Measurements from ENCODE around the gene PSPH. TPM values are rescaled to one million over a fixed set of nuclear protein-coding genes. Genes with fewer than 3 reads are reported as not detected.
"Not testable (repeated sequence)": the region's sequence is repeated elsewhere in the genome, so short reads cannot be mapped to it uniquely, and the experiment has no call there.

Gene PSPH
- 10 to 100 TPM in 2 of 3 donors, 1 to 10 TPM in 1; 8.0 to 12.0 (median 11.4) TPM for total RNA-seq
- long read RNA-seq, donor 1, partial matches to known transcripts = 1 of 9 reads
- long read RNA-seq, donor 1, other reads (novel, unspliced or antisense) = 3 of 9 reads
- long read RNA-seq, donor 2, partial matches to known transcripts = 2 of 8 reads
- long read RNA-seq, donor 2, other reads (novel, unspliced or antisense) = 5 of 8 reads

DNA sequence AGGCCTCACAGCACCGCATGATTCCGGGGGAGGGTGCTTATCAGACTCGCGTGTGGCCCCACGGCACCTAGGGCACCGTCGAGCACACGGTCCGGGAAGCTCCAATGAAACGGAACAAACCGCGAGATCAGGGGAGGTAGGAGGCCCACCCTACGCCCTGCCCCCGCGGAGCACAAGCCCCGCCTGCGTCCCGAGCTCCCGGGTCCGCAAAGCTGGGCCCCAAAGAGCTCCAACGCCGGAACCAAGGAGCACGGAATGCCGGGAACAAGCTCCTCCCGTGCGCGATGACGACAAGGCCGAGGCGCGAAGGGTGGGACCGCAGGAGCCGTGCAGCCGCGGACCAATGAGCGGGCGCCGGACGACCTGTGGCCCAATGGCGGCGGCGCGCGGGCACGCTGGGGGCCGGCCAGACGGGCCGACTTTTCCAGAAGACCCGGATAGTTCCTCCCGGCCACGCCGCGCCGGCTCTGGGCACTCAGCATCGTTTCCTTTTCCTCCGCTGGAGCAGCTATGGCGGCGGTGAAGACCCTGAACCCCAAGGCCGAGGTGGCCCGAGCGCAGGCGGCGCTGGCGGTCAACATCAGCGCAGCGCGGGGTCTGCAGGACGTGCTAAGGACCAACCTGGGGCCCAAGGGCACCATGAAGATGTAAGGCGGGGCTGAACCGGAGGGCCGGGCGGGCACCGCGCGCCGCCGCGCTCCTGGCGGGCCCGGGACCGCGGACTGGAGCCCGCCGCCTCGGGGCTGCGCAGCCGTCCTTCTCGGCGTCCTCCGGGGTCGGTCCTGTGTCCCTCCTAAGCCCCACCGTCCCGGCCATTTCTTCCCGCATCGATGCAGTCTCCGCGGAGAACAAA is at the start of gene PSPH, which contains the start of gene CCT6A:
Gene PSPH (minus strand): TSS at position 106 of the 853 bp plus-strand sequence. CDS start 30,232 bp downstream, outside the sequence.
Gene CCT6A (plus strand): TSS at position 427 of the 853 bp plus-strand sequence. CDS start 84 bp downstream, at position 511.
- intact Hi-C loops (cut with DNase I, micrococcal nuclease) = no loop called here
- H3K4me1 ChIP-seq (ENCODE audit: low read depth) = peaks cover 34% of the 10 kb centered on the region
- H3K36me3 ChIP-seq (ENCODE audit: low read depth) = peaks cover 4% of the 10 kb centered on the region
- peak; percentile 98 for DNase-seq
- TF ChIP-seq, protein P1, sequence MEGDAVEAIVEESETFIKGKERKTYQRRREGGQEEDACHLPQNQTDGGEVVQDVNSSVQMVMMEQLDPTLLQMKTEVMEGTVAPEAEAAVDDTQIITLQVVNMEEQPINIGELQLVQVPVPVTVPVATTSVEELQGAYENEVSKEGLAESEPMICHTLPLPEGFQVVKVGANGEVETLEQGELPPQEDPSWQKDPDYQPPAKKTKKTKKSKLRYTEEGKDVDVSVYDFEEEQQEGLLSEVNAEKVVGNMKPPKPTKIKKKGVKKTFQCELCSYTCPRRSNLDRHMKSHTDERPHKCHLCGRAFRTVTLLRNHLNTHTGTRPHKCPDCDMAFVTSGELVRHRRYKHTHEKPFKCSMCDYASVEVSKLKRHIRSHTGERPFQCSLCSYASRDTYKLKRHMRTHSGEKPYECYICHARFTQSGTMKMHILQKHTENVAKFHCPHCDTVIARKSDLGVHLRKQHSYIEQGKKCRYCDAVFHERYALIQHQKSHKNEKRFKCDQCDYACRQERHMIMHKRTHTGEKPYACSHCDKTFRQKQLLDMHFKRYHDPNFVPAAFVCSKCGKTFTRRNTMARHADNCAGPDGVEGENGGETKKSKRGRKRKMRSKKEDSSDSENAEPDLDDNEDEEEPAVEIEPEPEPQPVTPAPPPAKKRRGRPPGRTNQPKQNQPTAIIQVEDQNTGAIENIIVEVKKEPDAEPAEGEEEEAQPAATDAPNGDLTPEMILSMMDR (IDR thresholded peaks at IDR 0.05) = no peak
- H3K9me3 ChIP-seq = no peaks in the 10 kb centered on the region
- ATAC-seq = peak; percentile 98
- peak within 1 kb of the TSS; percentile 94 for H3K4me3 ChIP-seq

DNA sequence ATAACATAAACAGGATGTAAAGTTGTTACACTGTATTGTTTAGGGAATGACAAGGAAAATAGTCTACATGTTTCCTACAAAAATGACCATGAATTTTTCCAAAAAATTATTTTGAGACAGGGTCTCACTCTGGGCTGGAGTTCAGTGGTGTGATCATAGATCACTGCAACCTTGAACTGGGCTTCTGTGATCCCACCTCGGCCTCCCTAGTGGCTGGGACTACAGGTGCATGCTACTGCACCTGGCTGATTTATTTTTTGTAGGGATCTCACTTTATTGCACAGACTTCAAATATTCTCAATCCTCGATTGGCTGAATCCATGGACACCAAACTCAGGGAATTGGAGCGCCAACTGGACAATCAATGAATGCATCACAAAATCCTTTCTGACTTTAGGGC is 48.4 kb upstream of the PSPH start:
- Histone ChIP-seq H3K4me3 (no peak overlapping the region), H3K9me3 (no peaks in the 10 kb centered on the region), H3K36me3 (ENCODE audit: low read depth) (peaks cover 23% of the 10 kb centered on the region), H3K4me1 (ENCODE audit: low read depth) (peaks cover 2% of the 10 kb centered on the region)
- TF ChIP-seq, protein P1 (IDR thresholded peaks at IDR 0.05) = no peak
- no peak for ATAC-seq
- intact Hi-C loops (cut with DNase I, micrococcal nuclease) = no loop called here
- no peak for DNase-seq

DNA sequence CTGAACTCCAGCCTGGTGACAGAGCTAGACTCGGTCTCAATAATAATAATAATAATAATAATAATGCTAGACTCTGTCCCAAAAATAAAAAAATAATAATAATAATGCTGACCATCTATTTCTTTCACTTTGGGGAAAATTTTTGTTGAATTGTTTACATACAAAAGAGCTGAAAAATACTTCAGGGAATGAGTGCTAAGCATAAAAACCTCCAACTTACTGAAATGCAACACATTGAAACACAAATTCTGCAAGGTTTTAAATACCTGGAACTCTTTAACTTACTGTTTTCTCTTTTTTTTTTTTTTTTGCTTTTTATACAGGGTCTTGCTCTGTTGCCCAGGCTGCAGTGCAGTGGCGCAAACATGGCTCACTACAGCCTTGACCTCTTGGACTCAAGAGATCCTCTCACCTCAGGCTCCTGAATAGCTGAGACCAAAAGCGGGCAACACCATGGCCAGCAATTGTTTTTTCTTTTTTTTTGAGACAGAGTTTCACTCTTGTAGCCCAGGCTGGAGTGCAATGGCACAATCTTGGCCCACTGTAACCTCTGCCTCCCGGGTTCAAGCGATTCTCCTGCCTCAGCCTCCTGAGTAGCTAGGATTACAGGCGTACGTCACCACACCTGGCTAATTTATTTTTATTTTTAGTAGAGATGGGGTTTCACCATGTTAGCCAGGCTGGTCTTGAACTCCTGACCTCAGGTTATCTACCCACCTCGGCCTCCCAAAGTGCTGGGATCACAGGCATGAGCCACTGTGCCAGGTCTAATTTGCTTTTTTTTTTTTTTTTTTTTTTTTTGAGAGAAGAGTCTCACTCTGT is 47.2 kb upstream of the PSPH start:
- intact Hi-C loops (cut with DNase I, micrococcal nuclease); H3K4me3 ChIP-seq; H3K4me1 ChIP-seq (ENCODE audit: low read depth); ATAC-seq; DNase-seq; H3K9me3 ChIP-seq: not testable (repeated sequence)
- H3K36me3 ChIP-seq (ENCODE audit: low read depth) = peaks cover 17% of the 10 kb centered on the region

DNA sequence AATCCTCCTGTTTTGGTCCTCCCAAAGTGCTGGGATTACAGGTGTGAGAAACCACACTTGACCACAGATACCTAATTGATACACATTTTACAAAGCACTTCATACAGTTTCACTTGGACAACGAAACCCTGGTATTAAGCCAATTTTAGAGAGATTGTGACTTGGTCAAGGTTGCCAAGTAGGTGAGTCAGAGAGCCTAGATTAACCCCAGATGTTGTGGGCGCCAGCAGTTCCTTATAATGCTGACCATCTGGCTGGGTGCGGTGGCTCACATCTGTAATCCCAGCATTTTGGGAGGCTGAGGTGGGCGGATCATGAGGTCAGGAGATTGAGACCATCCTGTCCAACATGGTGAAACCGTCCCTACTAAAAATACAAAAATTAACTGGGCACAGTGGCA is 46.5 kb upstream of the PSPH start:
- ATAC-seq (peak; percentile 42), DNase-seq (no peak)
- intact Hi-C loops (cut with DNase I, micrococcal nuclease) = no loop called here
- TF ChIP-seq, protein P1 (IDR thresholded peaks at IDR 0.05) = no peak
- Histone ChIP-seq H3K36me3 (ENCODE audit: low read depth) (peaks cover 14% of the 10 kb centered on the region), H3K4me1 (ENCODE audit: low read depth) (no peaks in the 10 kb centered on the region), H3K9me3 (no peaks in the 10 kb centered on the region), H3K4me3 (no peak overlapping the region)

DNA sequence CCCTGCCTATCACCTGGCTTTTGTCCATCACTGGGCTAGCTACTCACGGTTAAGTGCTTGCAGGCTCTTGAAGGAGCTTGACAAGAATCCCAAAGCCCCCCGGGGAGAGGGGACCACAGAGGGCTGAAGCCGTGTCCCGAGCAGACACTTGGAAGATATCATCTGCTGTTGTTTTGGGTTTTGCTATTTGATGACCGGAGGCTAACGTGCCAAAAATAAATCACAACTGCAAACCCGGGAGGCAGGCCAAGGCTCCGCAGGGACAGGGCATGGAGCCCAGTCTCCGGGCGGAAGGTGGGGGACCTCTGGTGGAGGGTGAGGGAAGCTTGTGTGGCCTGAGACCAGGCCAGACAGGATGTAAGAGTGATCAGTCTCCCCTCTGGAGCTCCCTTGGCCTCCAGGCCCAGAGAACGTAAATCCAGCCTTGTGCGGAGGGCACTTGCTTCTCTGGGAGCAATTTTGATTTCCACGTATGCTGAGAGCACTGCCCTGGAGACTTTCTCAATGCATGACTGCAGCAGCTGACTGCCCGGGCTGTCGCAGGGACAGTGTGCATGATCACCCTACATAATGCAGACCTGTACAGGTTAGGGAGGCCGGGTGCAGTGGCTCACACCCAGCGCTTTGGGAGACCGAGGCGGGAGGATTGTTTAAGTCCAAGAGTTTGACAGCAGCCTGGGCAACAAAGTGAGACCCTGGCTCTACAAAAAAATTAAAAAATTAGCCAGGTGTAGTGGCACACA is 41.7 kb upstream of the PSPH start, which contains the start of gene PHKG1:
Gene PHKG1 (minus strand): TSS at position 164 of the 743 bp plus-strand sequence. CDS start 4,011 bp downstream, outside the sequence.
- Histone ChIP-seq H3K4me3 (no peak within 1 kb of the TSS), H3K9me3 (no peaks in the 10 kb centered on the region), H3K4me1 (ENCODE audit: low read depth) (no peaks in the 10 kb centered on the region), H3K36me3 (ENCODE audit: low read depth) (no peaks in the 10 kb centered on the region)
- peak; percentile 47 to 75 (median 62) for DNase-seq
- TF ChIP-seq, protein P1 (IDR thresholded peaks at IDR 0.05) = peak; percentile 8
- ATAC-seq = peak; percentile 86
- intact Hi-C loops (cut with DNase I, micrococcal nuclease) = no loop called here

DNA sequence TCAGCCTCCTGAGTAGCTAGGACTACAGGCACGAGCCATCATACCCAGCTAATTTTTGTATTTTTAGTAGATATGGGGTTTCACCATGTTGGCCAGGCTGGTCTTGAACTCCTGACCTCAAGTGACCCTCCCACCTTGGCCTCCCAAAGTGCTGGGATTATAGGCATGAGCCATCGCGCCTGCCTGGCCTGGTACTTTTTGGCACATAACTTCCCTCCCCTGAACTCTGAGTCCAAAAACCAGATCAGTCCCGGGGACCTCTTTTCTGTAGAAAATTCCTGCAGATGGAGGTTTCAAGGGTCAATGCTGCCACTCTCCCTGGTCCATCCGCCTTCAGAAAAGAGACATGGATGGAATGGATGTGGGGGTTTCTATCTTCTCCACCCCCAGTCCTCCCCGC is 41.1 kb upstream of the PSPH start:
- DNase-seq; H3K4me1 ChIP-seq (ENCODE audit: low read depth); H3K36me3 ChIP-seq (ENCODE audit: low read depth); H3K9me3 ChIP-seq; H3K4me3 ChIP-seq; intact Hi-C loops (cut with DNase I, micrococcal nuclease); ATAC-seq: not testable (repeated sequence)

Measured in mucosa of descending colon (tissue), 3 donors.